Measurements from ENCODE around the gene APBB1IP.
"Not testable (repeated sequence)": the region's sequence is repeated elsewhere in the genome, so short reads cannot be mapped to it uniquely, and the experiment has no call there.

The APBB1IP gene

GRCh38 chr10:26474845-26475244 is 36.7 kb downstream of the APBB1IP start:
- not testable (repeated sequence) for DNase-seq (ENCODE audit: low spot score); H2BK12ac ChIP-seq (ENCODE audit: low read length); H3K9me3 ChIP-seq (replicated peaks in 1 of 2; ENCODE audit: control insufficient read depth in 2 of 2, insufficient read depth in 1 of 2, low read depth in 1 of 2, low read length in 2 of 2); H3K23ac ChIP-seq (ENCODE audit: low read depth, low read length, poor library complexity); H3K9ac ChIP-seq (ENCODE audit: low read depth, low read length, poor library complexity); H4K91ac ChIP-seq (ENCODE audit: low read depth, low read length, poor library complexity); H3K14ac ChIP-seq (ENCODE audit: low read length); H2BK5ac ChIP-seq (ENCODE audit: low read length); H3K79me1 ChIP-seq (ENCODE audit: low read depth, low read length); H2BK120ac ChIP-seq (ENCODE audit: low read depth, low read length); H3K18ac ChIP-seq (ENCODE audit: low read length); H3K4me1 ChIP-seq (ENCODE audit: control insufficient read depth in 2 of 2, insufficient read depth in 1 of 2, low read depth in 1 of 2, low read length in 2 of 2); H3K27ac ChIP-seq (replicated peaks; ENCODE audit: low read length); H4K8ac ChIP-seq (ENCODE audit: low read depth, low read length); H3K4me3 ChIP-seq (ENCODE audit: low read length in 2 of 2); H2BK15ac ChIP-seq (ENCODE audit: low read length); H2AK5ac ChIP-seq (ENCODE audit: low read depth, low read length); H3K36me3 ChIP-seq (replicated peaks in 1 of 2; ENCODE audit: control insufficient read depth in 2 of 2, insufficient read depth in 2 of 2, low read length in 2 of 2); H3K27me3 ChIP-seq (ENCODE audit: control insufficient read depth in 3 of 3, insufficient read depth in 3 of 3, low read depth in 1 of 3, low read length in 3 of 3); H2AFZ ChIP-seq (ENCODE audit: low read length); H3K4ac ChIP-seq (ENCODE audit: low read length); H3K4me2 ChIP-seq (ENCODE audit: insufficient read depth, low read length, poor library complexity, severe bottlenecking)
- WGBS, 2 donors (ENCODE audit: extremely low coverage in 2 of 2, insufficient read length in 2 of 2, insufficient replicate concordance in 1 of 2), result no CpG with 5 or more reads among the region's 8 CpGs

GRCh38 chr10:26475386-26475785 is 37.2 kb downstream of the APBB1IP start:
- Histone ChIP-seq H2BK12ac (ENCODE audit: low read length) (no peak overlapping the region), H4K91ac (ENCODE audit: low read depth, low read length, poor library complexity) (no peak overlapping the region), H2BK5ac (ENCODE audit: low read length) (no peak overlapping the region), H3K4me1 (ENCODE audit: control insufficient read depth in 2 of 2, insufficient read depth in 1 of 2, low read depth in 1 of 2, low read length in 2 of 2) (no peaks in the 10 kb centered on the region), H3K18ac (ENCODE audit: low read length) (no peak overlapping the region), H2AFZ (ENCODE audit: low read length) (no peak overlapping the region), H3K9ac (ENCODE audit: low read depth, low read length, poor library complexity) (no peak overlapping the region), H3K23ac (ENCODE audit: low read depth, low read length, poor library complexity) (no peak overlapping the region), H3K4me3 (ENCODE audit: low read length in 2 of 2) (no peak overlapping the region), H3K14ac (ENCODE audit: low read length) (no peak overlapping the region), H2BK120ac (ENCODE audit: low read depth, low read length) (no peak overlapping the region), H3K79me1 (ENCODE audit: low read depth, low read length) (no peaks in the 10 kb centered on the region), H3K4me2 (ENCODE audit: insufficient read depth, low read length, poor library complexity, severe bottlenecking) (no peak overlapping the region), H3K27ac (replicated peaks; ENCODE audit: low read length) (no peak overlapping the region), H3K27me3 (ENCODE audit: control insufficient read depth in 3 of 3, insufficient read depth in 3 of 3, low read depth in 1 of 3, low read length in 3 of 3) (no peaks in the 10 kb centered on the region), H3K36me3 (replicated peaks in 1 of 2; ENCODE audit: control insufficient read depth in 2 of 2, insufficient read depth in 2 of 2, low read length in 2 of 2) (no peaks in the 10 kb centered on the region), H4K8ac (ENCODE audit: low read depth, low read length) (no peak overlapping the region), H2AK5ac (ENCODE audit: low read depth, low read length) (no peak overlapping the region), H3K9me3 (replicated peaks in 1 of 2; ENCODE audit: control insufficient read depth in 2 of 2, insufficient read depth in 1 of 2, low read depth in 1 of 2, low read length in 2 of 2) (no peaks in the 10 kb centered on the region), H3K4ac (ENCODE audit: low read length) (no peak overlapping the region), H2BK15ac (ENCODE audit: low read length) (no peak overlapping the region)
- no CpG with 5 or more reads among the region's 6 CpGs for WGBS, 2 donors (ENCODE audit: extremely low coverage in 2 of 2, insufficient read length in 2 of 2, insufficient replicate concordance in 1 of 2)
- no peak for DNase-seq (ENCODE audit: low spot score)

- Histone ChIP-seq H3K14ac (ENCODE audit: low read length) (no peak overlapping the region), H2BK15ac (ENCODE audit: low read length) (no peak overlapping the region), H2BK120ac (ENCODE audit: low read depth, low read length) (no peak overlapping the region), H3K9me3 (replicated peaks in 1 of 2; ENCODE audit: control insufficient read depth in 2 of 2, insufficient read depth in 1 of 2, low read depth in 1 of 2, low read length in 2 of 2) (no peaks in the 10 kb centered on the region), H3K79me1 (ENCODE audit: low read depth, low read length) (no peaks in the 10 kb centered on the region), H2AK5ac (ENCODE audit: low read depth, low read length) (no peak overlapping the region), H2BK12ac (ENCODE audit: low read length) (no peak overlapping the region), H3K4me1 (ENCODE audit: control insufficient read depth in 2 of 2, insufficient read depth in 1 of 2, low read depth in 1 of 2, low read length in 2 of 2) (no peaks in the 10 kb centered on the region), H3K27me3 (ENCODE audit: control insufficient read depth in 3 of 3, insufficient read depth in 3 of 3, low read depth in 1 of 3, low read length in 3 of 3) (no peaks in the 10 kb centered on the region), H3K4me2 (ENCODE audit: insufficient read depth, low read length, poor library complexity, severe bottlenecking) (no peak overlapping the region), H3K18ac (ENCODE audit: low read length) (no peak overlapping the region), H2BK5ac (ENCODE audit: low read length) (no peak overlapping the region), H2AFZ (ENCODE audit: low read length) (no peak overlapping the region), H3K9ac (ENCODE audit: low read depth, low read length, poor library complexity) (no peak overlapping the region), H4K8ac (ENCODE audit: low read depth, low read length) (no peak overlapping the region), H3K27ac (replicated peaks; ENCODE audit: low read length) (no peak overlapping the region), H4K91ac (ENCODE audit: low read depth, low read length, poor library complexity) (no peak overlapping the region), H3K23ac (ENCODE audit: low read depth, low read length, poor library complexity) (no peak overlapping the region), H3K4ac (ENCODE audit: low read length) (no peak overlapping the region), H3K4me3 (ENCODE audit: low read length in 2 of 2) (no peak overlapping the region), H3K36me3 (replicated peaks in 1 of 2; ENCODE audit: control insufficient read depth in 2 of 2, insufficient read depth in 2 of 2, low read length in 2 of 2) (no peaks in the 10 kb centered on the region)
- DNase-seq (ENCODE audit: low spot score), result no peak
- no CpG with 5 or more reads among the region's 4 CpGs for WGBS, 2 donors (ENCODE audit: extremely low coverage in 2 of 2, insufficient read length in 2 of 2, insufficient replicate concordance in 1 of 2)
Measured at GRCh38 chr10:26477501-26477900, 39.4 kb downstream of the APBB1IP start.

- no peak overlapping the region for H3K18ac ChIP-seq (ENCODE audit: low read length)
- H2BK5ac ChIP-seq (ENCODE audit: low read length), result no peak overlapping the region
- DNase-seq (ENCODE audit: low spot score), result no peak
Measured at GRCh38 chr10:26478061-26478460, 39.9 kb downstream of the APBB1IP start.

More at GRCh38 chr10:26478061-26478460, 39.9 kb downstream of the APBB1IP start:
- no peaks in the 10 kb centered on the region for H3K27me3 ChIP-seq (ENCODE audit: control insufficient read depth in 3 of 3, insufficient read depth in 3 of 3, low read depth in 1 of 3, low read length in 3 of 3)
- no peaks in the 10 kb centered on the region for H3K36me3 ChIP-seq (replicated peaks in 1 of 2; ENCODE audit: control insufficient read depth in 2 of 2, insufficient read depth in 2 of 2, low read length in 2 of 2)
- H3K4ac ChIP-seq (ENCODE audit: low read length), result no peak overlapping the region
- no peak overlapping the region for H3K4me2 ChIP-seq (ENCODE audit: insufficient read depth, low read length, poor library complexity, severe bottlenecking)
- H3K4me1 ChIP-seq (ENCODE audit: control insufficient read depth in 2 of 2, insufficient read depth in 1 of 2, low read depth in 1 of 2, low read length in 2 of 2), result no peaks in the 10 kb centered on the region
- H3K79me1 ChIP-seq (ENCODE audit: low read depth, low read length), result no peaks in the 10 kb centered on the region
- H3K9ac ChIP-seq (ENCODE audit: low read depth, low read length, poor library complexity), result no peak overlapping the region
- H3K23ac ChIP-seq (ENCODE audit: low read depth, low read length, poor library complexity), result no peak overlapping the region
- no peak overlapping the region for H4K8ac ChIP-seq (ENCODE audit: low read depth, low read length)
- H3K14ac ChIP-seq (ENCODE audit: low read length), result no peak overlapping the region
- H2AFZ ChIP-seq (ENCODE audit: low read length), result no peak overlapping the region
- no peak overlapping the region for H4K91ac ChIP-seq (ENCODE audit: low read depth, low read length, poor library complexity)
- no peak overlapping the region for H2AK5ac ChIP-seq (ENCODE audit: low read depth, low read length)
- no CpG with 5 or more reads among the region's 10 CpGs for WGBS, 2 donors (ENCODE audit: extremely low coverage in 2 of 2, insufficient read length in 2 of 2, insufficient replicate concordance in 1 of 2)
- no peaks in the 10 kb centered on the region for H3K9me3 ChIP-seq (replicated peaks in 1 of 2; ENCODE audit: control insufficient read depth in 2 of 2, insufficient read depth in 1 of 2, low read depth in 1 of 2, low read length in 2 of 2)
- H2BK120ac ChIP-seq (ENCODE audit: low read depth, low read length), result no peak overlapping the region
- no peak overlapping the region for H3K4me3 ChIP-seq (ENCODE audit: low read length in 2 of 2)
- H3K27ac ChIP-seq (replicated peaks; ENCODE audit: low read length), result no peak overlapping the region
- no peak overlapping the region for H2BK15ac ChIP-seq (ENCODE audit: low read length)
- no peak overlapping the region for H2BK12ac ChIP-seq (ENCODE audit: low read length)
